MV-4-11 (cell line): ENCODE results near the gene IQSEC2.

Experiments
- DNase-seq: peaks from one replicate; lab custom pipeline; 2025; lab: John Stamatoyannopoulos, UW

Gene IQSEC2

GRCh38 chrX:53244610-53245009 lies 36.8 kb downstream of the IQSEC2 start:
- DNase-seq: no peak

- no peak for DNase-seq
These were observed 39.1 kb downstream of the IQSEC2 start for GRCh38 chrX:53242310-53242709.

GRCh38 chrX:53241558-53241957 lies 39.8 kb downstream of the IQSEC2 start:
- no peak for DNase-seq

- peak; percentile 25 for DNase-seq
These were observed 41.9 kb downstream of the IQSEC2 start for GRCh38 chrX:53239474-53239873.

- DNase-seq: no peak
These were observed 44.3 kb downstream of the IQSEC2 start for GRCh38 chrX:53237056-53237455.

GRCh38 chrX:53236025-53236679 lies 45.2 kb downstream of the IQSEC2 start:
- DNase-seq: no peak

- DNase-seq: no peak
These were observed 45.8 kb downstream of the IQSEC2 start for GRCh38 chrX:53235566-53235965.

- no peak for DNase-seq
These were observed 46.9 kb downstream of the IQSEC2 start for GRCh38 chrX:53234484-53234883.

- no peak for DNase-seq
These were observed 47.8 kb downstream of the IQSEC2 start for GRCh38 chrX:53233536-53233935.

- DNase-seq: no peak
These were observed 51.3 kb downstream of the IQSEC2 start for GRCh38 chrX:53230116-53230515.

- peak; percentile 1 for DNase-seq
These were observed 54.1 kb downstream of the IQSEC2 start for GRCh38 chrX:53227224-53227765.

GRCh38 chrX:53224860-53225797 lies 56.3 kb downstream of the IQSEC2 start, which contains the start of gene KDM5C:
KDM5C (minus strand) TSS chrX:53225207; CDS start chrX:53224889, 318 bp downstream.
- peak; percentile 82 for DNase-seq

GRCh38 chrX:53223955-53224859 lies 57.2 kb downstream of the IQSEC2 start:
- DNase-seq: no peak

GRCh38 chrX:53223068-53223693 lies 58.2 kb downstream of the IQSEC2 start:
- no peak for DNase-seq
